Tibial nerve (tissue), 4 donors: ENCODE results near the gene SLC12A2. TPM values are rescaled to one million over a fixed set of nuclear protein-coding genes. Genes with fewer than 3 reads are reported as not detected.

Source experiments
- DNase-seq, 2 donors: peaks; one replicate each; pipeline ENCODE4 v3.0.0-alpha.2; 2019; ENCODE audit warnings: low spot score in 2 of 2
- H3K27ac ChIP-seq, 4 donors: fragments of 200-600 bp; sonication (generic) in 3 of 4; one replicate each; pipeline ENCODE4 v1.5.1; 2017 to 2019; ENCODE audit warnings: mild to moderate bottlenecking in 1 of 4
- H3K27me3 ChIP-seq, 2 donors: fragments of 200-600 bp; sonication (generic) in 1 of 2; one replicate each; pipeline versions ENCODE4 v1.5.1 to v1.6.0; 2017 to 2019
- H3K36me3 ChIP-seq, 3 donors: fragments of 200-600 bp; sonication (generic); one replicate each; pipeline ENCODE4 v1.5.1; 2018 to 2019
- H3K4me1 ChIP-seq, 4 donors: fragments of 200-600 bp; sonication (generic) in 3 of 4; one replicate each; pipeline ENCODE4 v1.5.1; 2017 to 2019
- H3K4me3 ChIP-seq, 4 donors: fragments of 200-600 bp; sonication (generic) in 3 of 4; one replicate each; pipeline ENCODE4 v1.5.1; 2017 to 2019; ENCODE audit warnings: mild to moderate bottlenecking in 1 of 4, moderate library complexity in 1 of 4
- H3K9me3 ChIP-seq, 4 donors: fragments of 200-600 bp; sonication (generic) in 3 of 4; one replicate each; pipeline ENCODE4 v1.5.1; 2017 to 2019
- EP300 ChIP-seq, 2 donors: sonication (generic); formaldehyde crosslinking; IDR thresholded peaks; one replicate each; pipeline ENCODE4 v1.6.1; 2017; ENCODE audit warnings: antibody characterized with exemption in 2 of 2, mild to moderate bottlenecking in 1 of 2
- POLR2A ChIP-seq, 2 donors: fragments of 450-650 bp; IDR thresholded peaks; one replicate each; pipeline ENCODE4 v1.6.1; 2017; ENCODE audit warnings: antibody characterized with exemption in 2 of 2, mild to moderate bottlenecking in 2 of 2, moderate library complexity in 2 of 2
- WGBS, 2 donors: methylation state at CpG; one replicate each; pipeline ENCODE4 v1.1.5; 2018; 5-methylcytosine and 5-hydroxymethylcytosine counted together
- total RNA-seq, 4 donors: library from RNA; depleted of rRNA; stranded (reverse); fragments of >200 nt; gene quantifications; one replicate each; pipeline ENCODE4 v1.1.0, GENCODE V29; 2016
- TF ChIP-seq, protein P1 (sequence below), 5 experiments: fragments of 200-600 bp in 3 of 5; fragments of 450-650 bp in 2 of 5; sonication (generic) in 3 of 5; IDR thresholded peaks; one replicate each; pipeline ENCODE4 v1.5.1; 2016 to 2019; ENCODE audit warnings: antibody characterized with exemption in 5 of 5, mild to moderate bottlenecking in 3 of 5, moderate library complexity in 2 of 5

The SLC12A2 gene
- total RNA-seq, 4 donors from 2014 or later, result 49.8 to 93.1 (median 85.3) TPM

DNA sequence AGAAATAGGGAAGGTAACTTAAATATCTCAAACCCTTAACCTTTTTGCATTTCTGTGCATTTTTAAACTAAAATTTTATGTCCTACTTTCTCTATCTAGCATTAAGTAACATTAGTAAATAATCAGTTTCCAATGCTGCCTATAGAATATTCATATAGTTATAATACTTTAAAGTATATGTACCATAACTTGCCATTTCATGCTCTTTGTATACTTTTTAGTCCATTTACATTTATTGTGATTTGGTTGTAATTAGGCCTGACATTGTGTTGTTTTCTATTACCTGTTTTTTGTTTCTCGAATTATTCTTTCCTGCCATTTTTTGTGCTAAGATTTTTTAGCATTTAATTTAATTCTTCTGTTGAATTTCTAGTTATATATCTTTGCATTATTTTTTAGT lies 13.7 kb downstream of the SLC12A2 start:
- Histone ChIP-seq H3K27me3 (no peaks in the 10 kb centered on the region), H3K27ac (no peak overlapping the region), H3K4me1 (no peaks in the 10 kb centered on the region), H3K9me3 (peaks cover 0 to 31% (median 6%) of the 10 kb centered on the region in 4 donors), H3K36me3 (peaks cover 0 to 12% (median 0%) of the 10 kb centered on the region in 3 donors), H3K4me3 (no peak overlapping the region)
- WGBS, 2 donors, result 53 to 100% methylated on average over 1 of the region's 1 CpG
- no peak for DNase-seq
- no peak for TF ChIP-seq EP300 (IDR thresholded peaks at IDR 0.05)
- TF ChIP-seq, protein P1, sequence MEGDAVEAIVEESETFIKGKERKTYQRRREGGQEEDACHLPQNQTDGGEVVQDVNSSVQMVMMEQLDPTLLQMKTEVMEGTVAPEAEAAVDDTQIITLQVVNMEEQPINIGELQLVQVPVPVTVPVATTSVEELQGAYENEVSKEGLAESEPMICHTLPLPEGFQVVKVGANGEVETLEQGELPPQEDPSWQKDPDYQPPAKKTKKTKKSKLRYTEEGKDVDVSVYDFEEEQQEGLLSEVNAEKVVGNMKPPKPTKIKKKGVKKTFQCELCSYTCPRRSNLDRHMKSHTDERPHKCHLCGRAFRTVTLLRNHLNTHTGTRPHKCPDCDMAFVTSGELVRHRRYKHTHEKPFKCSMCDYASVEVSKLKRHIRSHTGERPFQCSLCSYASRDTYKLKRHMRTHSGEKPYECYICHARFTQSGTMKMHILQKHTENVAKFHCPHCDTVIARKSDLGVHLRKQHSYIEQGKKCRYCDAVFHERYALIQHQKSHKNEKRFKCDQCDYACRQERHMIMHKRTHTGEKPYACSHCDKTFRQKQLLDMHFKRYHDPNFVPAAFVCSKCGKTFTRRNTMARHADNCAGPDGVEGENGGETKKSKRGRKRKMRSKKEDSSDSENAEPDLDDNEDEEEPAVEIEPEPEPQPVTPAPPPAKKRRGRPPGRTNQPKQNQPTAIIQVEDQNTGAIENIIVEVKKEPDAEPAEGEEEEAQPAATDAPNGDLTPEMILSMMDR (IDR thresholded peaks at IDR 0.05), result no peak
- no peak for TF ChIP-seq POLR2A (IDR thresholded peaks at IDR 0.05)

DNA sequence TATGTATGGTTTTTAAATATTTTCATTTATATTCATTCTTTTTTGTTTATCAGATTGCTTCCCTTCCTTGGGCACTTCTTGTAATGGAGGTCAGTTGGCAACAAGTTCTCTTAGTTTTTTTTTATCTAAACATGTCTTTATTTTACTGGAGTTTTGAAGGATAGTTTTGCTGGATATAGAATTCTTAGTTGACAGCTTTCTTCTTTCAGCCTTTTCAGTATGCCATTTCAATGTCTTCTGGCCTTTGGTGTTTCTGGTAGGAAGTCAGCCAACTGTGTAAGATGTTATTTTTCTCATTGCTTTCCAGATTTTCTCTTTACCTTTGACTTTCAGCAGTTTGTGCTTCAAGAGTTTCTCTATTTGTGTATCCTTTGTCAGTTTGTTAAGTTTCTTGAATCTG lies 14.2 kb downstream of the SLC12A2 start:
- Histone ChIP-seq H3K36me3 (peaks cover 0 to 12% (median 0%) of the 10 kb centered on the region in 3 donors), H3K4me3 (no peak overlapping the region), H3K4me1 (no peaks in the 10 kb centered on the region), H3K27ac (no peak overlapping the region), H3K27me3 (no peaks in the 10 kb centered on the region), H3K9me3 (peaks cover 0 to 31% (median 6%) of the 10 kb centered on the region in 4 donors)
- TF ChIP-seq POLR2A (IDR thresholded peaks at IDR 0.05), result no peak
- TF ChIP-seq, protein P1 (IDR thresholded peaks at IDR 0.05), result no peak
- no peak for TF ChIP-seq EP300 (IDR thresholded peaks at IDR 0.05)
- DNase-seq, result no peak

DNA sequence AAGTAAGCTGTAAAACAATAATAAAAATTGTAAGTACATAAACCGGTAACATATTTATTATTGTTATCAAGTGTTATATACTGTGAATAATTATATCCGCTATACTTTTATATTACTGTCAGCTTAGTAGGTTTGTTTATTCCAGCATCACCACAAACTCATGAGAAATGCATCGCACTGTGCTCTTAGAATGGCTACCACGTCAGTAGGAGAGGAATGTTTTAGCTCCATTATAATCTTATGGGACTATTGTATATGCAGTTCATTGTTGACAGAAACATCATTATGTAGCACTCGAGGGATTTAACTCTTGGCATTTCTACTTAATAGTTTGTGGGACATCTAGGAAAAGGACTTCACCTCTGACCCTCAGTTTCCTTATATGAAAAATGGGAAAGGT lies 16.4 kb downstream of the SLC12A2 start:
- no peak for TF ChIP-seq POLR2A (IDR thresholded peaks at IDR 0.05)
- no peak for TF ChIP-seq EP300 (IDR thresholded peaks at IDR 0.05)
- TF ChIP-seq, protein P1 (IDR thresholded peaks at IDR 0.05), result no peak
- Histone ChIP-seq H3K36me3 (peaks cover 0 to 12% (median 0%) of the 10 kb centered on the region in 3 donors), H3K9me3 (peaks cover 0 to 31% (median 6%) of the 10 kb centered on the region in 4 donors), H3K4me3 (no peak overlapping the region), H3K27me3 (no peaks in the 10 kb centered on the region), H3K27ac (no peak overlapping the region), H3K4me1 (no peaks in the 10 kb centered on the region)
- 68 to 74% methylated on average over 5 of the region's 5 CpGs for WGBS, 2 donors
- DNase-seq, result no peak

DNA sequence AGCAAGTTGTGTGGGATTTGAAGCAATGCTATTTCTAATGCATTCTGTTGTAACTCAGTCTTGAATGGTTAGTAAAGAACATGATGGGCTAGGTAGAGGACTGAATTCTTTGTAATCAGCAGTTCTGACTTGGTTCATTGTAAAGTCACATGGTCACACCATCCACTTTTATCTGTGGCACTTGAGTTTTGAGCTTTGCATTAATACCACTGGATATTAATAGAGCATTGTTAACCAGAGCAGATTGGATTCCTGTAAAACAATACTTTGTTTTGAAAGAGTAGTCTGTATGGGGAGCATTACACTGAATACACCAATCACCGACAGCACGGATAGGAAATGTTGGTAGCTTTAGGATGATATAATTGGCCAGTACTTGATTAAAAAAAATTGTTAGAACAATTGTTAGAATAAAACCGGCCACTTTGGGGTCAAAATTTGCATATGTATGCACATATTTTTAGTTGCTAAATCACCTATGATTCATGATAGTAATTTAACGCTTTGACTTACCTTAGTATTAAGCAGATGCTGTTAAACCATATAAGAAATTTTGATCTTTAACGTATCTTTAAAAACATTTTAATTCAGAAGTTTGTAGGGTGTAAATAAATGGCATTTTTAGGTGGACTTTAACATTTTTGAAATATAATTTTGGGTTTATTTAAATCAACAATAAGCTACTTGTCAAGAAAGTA lies 17.4 kb downstream of the SLC12A2 start:
- DNase-seq, result no peak
- Histone ChIP-seq H3K27me3 (no peaks in the 10 kb centered on the region), H3K4me3 (no peak overlapping the region), H3K27ac (no peak overlapping the region), H3K36me3 (peaks cover 0 to 12% (median 0%) of the 10 kb centered on the region in 3 donors), H3K4me1 (no peaks in the 10 kb centered on the region), H3K9me3 (peaks cover 0 to 31% (median 6%) of the 10 kb centered on the region in 4 donors)
- whole genome bisulfite sequencing, 2 donors, result 55 to 57% methylated on average over 5 of the region's 5 CpGs
- TF ChIP-seq, protein P1 (IDR thresholded peaks at IDR 0.05), result no peak
- TF ChIP-seq POLR2A (IDR thresholded peaks at IDR 0.05) (no peak), EP300 (IDR thresholded peaks at IDR 0.05) (no peak)

DNA sequence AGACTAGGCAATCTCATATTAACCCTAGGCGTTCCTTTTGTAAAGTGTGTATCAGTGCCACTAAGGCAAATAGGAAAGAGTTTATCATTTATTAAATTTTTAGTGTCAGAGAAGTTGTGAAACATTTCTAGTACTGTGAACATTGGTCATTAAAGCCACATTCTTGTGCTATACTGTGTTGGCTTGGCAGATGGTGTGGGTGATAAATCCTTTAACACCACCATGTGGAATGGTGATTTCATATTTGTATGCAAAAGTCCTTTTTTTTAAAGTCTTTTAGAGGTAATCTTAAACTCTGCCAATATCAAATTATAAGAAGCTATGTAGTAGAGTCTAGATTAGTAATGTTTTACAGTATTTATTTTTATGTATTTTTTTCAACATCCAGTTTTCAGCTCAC lies 18.1 kb downstream of the SLC12A2 start:
- 83 to 90% methylated on average over 1 of the region's 1 CpG for WGBS, 2 donors
- H3K9me3 ChIP-seq, result peaks cover 0 to 25% (median 6%) of the 10 kb centered on the region in 4 donors
- H3K27me3 ChIP-seq, result no peaks in the 10 kb centered on the region
- no peak overlapping the region for H3K27ac ChIP-seq
- DNase-seq, result no peak
- TF ChIP-seq POLR2A (IDR thresholded peaks at IDR 0.05) (no peak), EP300 (IDR thresholded peaks at IDR 0.05) (no peak)
- TF ChIP-seq, protein P1 (IDR thresholded peaks at IDR 0.05), result no peak
- H3K4me3 ChIP-seq, result no peak overlapping the region
- no peaks in the 10 kb centered on the region for H3K4me1 ChIP-seq
- peaks cover 0 to 12% (median 0%) of the 10 kb centered on the region in 3 donors for H3K36me3 ChIP-seq
